Karpas-422 (cell line): ENCODE data around the gene SNX22. TPM values are rescaled to one million over a fixed set of nuclear protein-coding genes. Genes with fewer than 3 reads are reported as not detected.

ENCODE experiments used
- DNase-seq: peaks from one replicate; pipeline ENCODE4 v3.0.0-alpha.2; 2015
- H2AFZ ChIP-seq: fragments of 200-600 bp; sonication (generic); 2 replicates; pipeline ENCODE4 v1.6.1; 2014; ENCODE audit warnings: antibody characterized with exemption, low read length, mixed read lengths
- H3K27ac ChIP-seq: fragments of 200-600 bp; sonication (generic); 2 replicates; pipeline ENCODE4 v1.5.1; 2014; ENCODE audit warnings: mild to moderate bottlenecking, low read length, moderate library complexity
- H3K27me3 ChIP-seq: fragments of 200-600 bp; sonication (generic); 2 replicates; pipeline ENCODE4 v1.6.1; 2014; ENCODE audit warnings: low read length, mixed read lengths
- H3K36me3 ChIP-seq: fragments of 200-600 bp; sonication (generic); 2 replicates; pipeline ENCODE4 v1.6.1; 2014; ENCODE audit warnings: low read length, mixed read lengths; ENCODE audit not compliant: insufficient read depth
- H3K4me1 ChIP-seq: fragments of 200-600 bp; sonication (generic); 2 replicates; pipeline ENCODE4 v1.6.1; 2014; ENCODE audit warnings: mild to moderate bottlenecking, low read length, mixed read lengths
- H3K4me2 ChIP-seq: fragments of 200-600 bp; sonication (generic); 2 replicates; pipeline ENCODE4 v1.6.1; 2014; ENCODE audit warnings: low read length, low read depth, mild to moderate bottlenecking; ENCODE audit not compliant: poor library complexity, severe bottlenecking
- H3K4me3 ChIP-seq: fragments of 200-600 bp; sonication (generic); 2 replicates; pipeline ENCODE4 v1.5.1; 2014; ENCODE audit warnings: mild to moderate bottlenecking, antibody characterized with exemption, low read length, mixed read lengths
- H3K79me2 ChIP-seq: fragments of 200-600 bp; sonication (generic); 2 replicates; pipeline ENCODE4 v1.6.1; 2014; ENCODE audit warnings: mild to moderate bottlenecking, low read length, mixed read lengths
- H3K9ac ChIP-seq: fragments of 200-600 bp; sonication (generic); 2 replicates; pipeline ENCODE4 v1.6.0; 2014; ENCODE audit warnings: low read length
- H3K9me2 ChIP-seq: fragments of 200-600 bp; sonication (generic), shearing (Covaris generic); replicated peaks from 2 replicates; pipeline ENCODE4 v1.6.0; 2014; ENCODE audit warnings: mild to moderate bottlenecking, low read length, moderate library complexity; ENCODE audit not compliant: insufficient read depth
- H3K9me3 ChIP-seq: fragments of 300-700, 200-600 bp; sonication (generic); 2 replicates; pipeline ENCODE4 v1.6.1; 2014; ENCODE audit warnings: low read length, mixed read lengths
- H4K20me1 ChIP-seq: fragments of 200-600 bp; sonication (generic); 2 replicates; pipeline ENCODE4 v1.6.1; 2014; ENCODE audit warnings: mild to moderate bottlenecking, antibody characterized with exemption, low read length, low read depth; ENCODE audit not compliant: insufficient read depth
- total RNA-seq: library from RNA; depleted of rRNA; stranded (reverse); fragments of >200 nt; shearing (Covaris generic); gene quantifications from 2 replicates; pipeline ENCODE4 v1.2.3, GENCODE V29; 2014; ENCODE audit warnings: low replicate concordance

Gene SNX22
- total RNA-seq, 1 experiment from 2014 or later = 51.5 TPM

- Histone ChIP-seq H3K79me2 (peaks cover 11% of the 10 kb centered on the region), H3K27me3 (no peaks in the 10 kb centered on the region), H3K4me2 (no peak overlapping the region), H3K36me3 (peaks cover 33% of the 10 kb centered on the region), H3K9ac (no peak overlapping the region), H2AFZ (no peak overlapping the region), H4K20me1 (peaks cover 16% of the 10 kb centered on the region; the same call in 1 of the 2 replicates), H3K27ac (no peak overlapping the region), H3K4me3 (no peak overlapping the region), H3K4me1 (peaks cover 56% of the 10 kb centered on the region), H3K9me2 (no peaks in the 10 kb centered on the region), H3K9me3 (no peaks in the 10 kb centered on the region)
- no peak for DNase-seq
Measured at GRCh38 chr15:64155802-64156651, 4.5 kb downstream of the SNX22 start.

GRCh38 chr15:64156652-64157331 lies 5.3 kb downstream of the SNX22 start:
- peak; percentile 61 for DNase-seq
- Histone ChIP-seq H3K9me2 (no peaks in the 10 kb centered on the region), H3K27me3 (no peaks in the 10 kb centered on the region), H3K27ac (peak overlapping the region; percentile 43; the same call in 1 of the 2 replicates), H3K36me3 (peaks cover 33% of the 10 kb centered on the region), H3K9me3 (no peaks in the 10 kb centered on the region), H3K4me2 (no peak overlapping the region), H3K4me1 (peaks cover 60% of the 10 kb centered on the region), H3K9ac (no peak overlapping the region), H3K4me3 (no peak overlapping the region), H2AFZ (no peak overlapping the region), H4K20me1 (peaks cover 16% of the 10 kb centered on the region; the same call in 1 of the 2 replicates), H3K79me2 (peaks cover 14% of the 10 kb centered on the region)

GRCh38 chr15:64157599-64158125 lies 6.1 kb downstream of the SNX22 start:
- Histone ChIP-seq H2AFZ (no peak overlapping the region), H3K4me2 (no peak overlapping the region), H3K9me3 (no peaks in the 10 kb centered on the region), H3K9ac (no peak overlapping the region), H3K4me1 (peaks cover 57% of the 10 kb centered on the region), H3K79me2 (peaks cover 17% of the 10 kb centered on the region), H3K27ac (no peak overlapping the region), H3K4me3 (no peak overlapping the region), H4K20me1 (peaks cover 16% of the 10 kb centered on the region; the same call in 1 of the 2 replicates), H3K36me3 (peaks cover 33% of the 10 kb centered on the region), H3K9me2 (no peaks in the 10 kb centered on the region), H3K27me3 (no peaks in the 10 kb centered on the region)
- DNase-seq = peak; percentile 55

GRCh38 chr15:64158363-64159134 lies 7.0 kb downstream of the SNX22 start:
- Histone ChIP-seq H3K27ac (no peak overlapping the region), H3K4me2 (no peak overlapping the region)

GRCh38 chr15:64161688-64162477 lies 10.4 kb downstream of the SNX22 start:
- H4K20me1 ChIP-seq = peaks cover 5% of the 10 kb centered on the region; the same call in 1 of the 2 replicates
- DNase-seq = peak; percentile 64
- H3K4me3 ChIP-seq = peak overlapping the region; percentile 68

More at GRCh38 chr15:64158363-64159134, 7.0 kb downstream of the SNX22 start:
- Histone ChIP-seq H3K27me3 (no peaks in the 10 kb centered on the region), H3K9ac (no peak overlapping the region), H4K20me1 (peaks cover 16% of the 10 kb centered on the region; the same call in 1 of the 2 replicates), H3K4me3 (no peak overlapping the region), H2AFZ (no peak overlapping the region), H3K4me1 (peaks cover 52% of the 10 kb centered on the region), H3K9me3 (no peaks in the 10 kb centered on the region), H3K36me3 (peaks cover 33% of the 10 kb centered on the region), H3K9me2 (no peaks in the 10 kb centered on the region), H3K79me2 (peaks cover 17% of the 10 kb centered on the region)
- DNase-seq = peak; percentile 46

GRCh38 chr15:64162478-64162868 lies 10.9 kb downstream of the SNX22 start:
- DNase-seq = no peak
- no peaks in the 10 kb centered on the region for H3K9me2 ChIP-seq
- peaks cover 19% of the 10 kb centered on the region for H3K36me3 ChIP-seq
- peaks cover 17% of the 10 kb centered on the region for H3K79me2 ChIP-seq
- no peak overlapping the region for H2AFZ ChIP-seq
- no peaks in the 10 kb centered on the region for H3K27me3 ChIP-seq
- H3K4me2 ChIP-seq = peak overlapping the region; percentile 73
- peak overlapping the region; percentile 49 for H3K27ac ChIP-seq
- H4K20me1 ChIP-seq = 0 out of 2 replicates have a peak, but pooled peaks cover 5% of the 10 kb centered on the region
- H3K4me3 ChIP-seq = peak overlapping the region; percentile 68
- H3K9me3 ChIP-seq = no peaks in the 10 kb centered on the region
- H3K4me1 ChIP-seq = peaks cover 50% of the 10 kb centered on the region
- peak overlapping the region; percentile 75 for H3K9ac ChIP-seq

More at GRCh38 chr15:64161688-64162477, 10.4 kb downstream of the SNX22 start:
- Histone ChIP-seq H3K36me3 (peaks cover 19% of the 10 kb centered on the region), H3K27ac (peak overlapping the region; percentile 49), H3K27me3 (no peaks in the 10 kb centered on the region), H2AFZ (no peak overlapping the region), H3K79me2 (peaks cover 17% of the 10 kb centered on the region), H3K9me2 (no peaks in the 10 kb centered on the region), H3K4me1 (peaks cover 56% of the 10 kb centered on the region), H3K9ac (peak overlapping the region; percentile 75), H3K9me3 (no peaks in the 10 kb centered on the region), H3K4me2 (peak overlapping the region; percentile 73)
